K562 (cell line): ENCODE data around the gene SULT1E1.

Experiments
- ARID4B ChIP-seq: sonication (generic); formaldehyde crosslinking; IDR thresholded peaks from 2 replicates; pipeline ENCODE4 v1.8.0; 2022; ENCODE audit warnings: mild to moderate bottlenecking, missing genetic modification reagents
- CTCF ChIP-seq, 3 experiments: IDR thresholded peaks in 2 of 3; conservative IDR thresholded peaks in 1 of 3; 2 replicates each; pipeline ENCODE4 v1.5.1; 2011 to 2012; ENCODE audit warnings: low read length in 3 of 3, mild to moderate bottlenecking in 3 of 3, control low read depth in 2 of 3, improper control_type of control experiment in 1 of 3, inconsistent platforms in 1 of 3, low read depth in 1 of 3, mixed read lengths in 1 of 3, moderate library complexity in 1 of 3; ENCODE audit not compliant: insufficient read depth in 2 of 3
- HCFC1 ChIP-seq: IDR thresholded peaks from 2 replicates; pipeline ENCODE4 v1.6.1; 2012; ENCODE audit warnings: low read depth, low read length, improper control_type of control experiment
- IFI16 ChIP-seq: fragments of 250-450 bp; sonication (Bioruptor Pico); IDR thresholded peaks from 2 replicates; pipeline ENCODE4 v2.1.2; 2022; ENCODE audit warnings: mild to moderate bottlenecking, inconsistent platforms
- JUNB ChIP-seq: fragments of 450-650 bp; formaldehyde crosslinking; conservative IDR thresholded peaks from 2 replicates; pipeline ENCODE4 v1.4.0; 2020; ENCODE audit warnings: mild to moderate bottlenecking
- MED1 ChIP-seq: sonication (generic); formaldehyde crosslinking; IDR thresholded peaks from 2 replicates; pipeline ENCODE4 v1.8.1; 2023; ENCODE audit warnings: missing genetic modification reagents, borderline replicate concordance
- POLR2AphosphoS5 ChIP-seq: IDR thresholded peaks from 2 replicates; pipeline ENCODE4 v1.6.1; 2011; ENCODE audit warnings: mild to moderate bottlenecking, low read depth, low read length, moderate library complexity; ENCODE audit not compliant: control insufficient read depth, insufficient read depth
- U2AF1 ChIP-seq: fragments of 200-400 bp; formaldehyde crosslinking; optimal IDR thresholded peaks from 2 replicates; pipeline ENCODE3; 2017; ENCODE audit warnings: mild to moderate bottlenecking, low read depth, low read length, moderate library complexity
- ZFP30 ChIP-seq: fragments of 250-450 bp; sonication (Bioruptor Pico); IDR thresholded peaks from 2 replicates; pipeline ENCODE4 v1.8.0; 2022; ENCODE audit warnings: moderate library complexity, mild to moderate bottlenecking, inconsistent platforms, borderline replicate concordance
- ZNF324 ChIP-seq: fragments of 250-450 bp; sonication (Bioruptor Pico); IDR thresholded peaks from 2 replicates; pipeline ENCODE4 v1.4.0; 2020; ENCODE audit warnings: mild to moderate bottlenecking
- ZNF644 ChIP-seq: fragments of 200-800 bp; sonication (Bioruptor generic); IDR thresholded peaks from 2 replicates; pipeline ENCODE4 v1.6.1; 2016; ENCODE audit warnings: low read depth, missing genetic modification characterization, missing compliant biosample characterization

- no peak for TF ChIP-seq ARID4B (CRISPR knock-in tag)
- no peak for TF ChIP-seq JUNB (CRISPR knock-in tag)
- no peak for TF ChIP-seq ZNF324 (CRISPR knock-in tag)
- TF ChIP-seq ZFP30 (CRISPR knock-in tag), result no peak
- no peak for TF ChIP-seq CTCF (IDR thresholded peaks at IDR 0.05 in 2 of 3, conservative IDR thresholded peaks at IDR 0.05 in 1 of 3; ENCODE audit: insufficient read depth in 2 of 3, low read depth in 1 of 3, low read length in 3 of 3)
- TF ChIP-seq ZNF644 (tag), result no peak
- no peak for TF ChIP-seq IFI16 (CRISPR knock-in tag)
- TF ChIP-seq MED1 (CRISPR knock-in tag), result no peak
- no peak for TF ChIP-seq U2AF1
- TF ChIP-seq POLR2AphosphoS5, result no peak
- no peak for TF ChIP-seq HCFC1
Measured at GRCh38 chr4:69830192-69830559, 29.8 kb downstream of the SULT1E1 start.
